ENCODE measurements around the gene AK8.

AK8 gene

DNA sequence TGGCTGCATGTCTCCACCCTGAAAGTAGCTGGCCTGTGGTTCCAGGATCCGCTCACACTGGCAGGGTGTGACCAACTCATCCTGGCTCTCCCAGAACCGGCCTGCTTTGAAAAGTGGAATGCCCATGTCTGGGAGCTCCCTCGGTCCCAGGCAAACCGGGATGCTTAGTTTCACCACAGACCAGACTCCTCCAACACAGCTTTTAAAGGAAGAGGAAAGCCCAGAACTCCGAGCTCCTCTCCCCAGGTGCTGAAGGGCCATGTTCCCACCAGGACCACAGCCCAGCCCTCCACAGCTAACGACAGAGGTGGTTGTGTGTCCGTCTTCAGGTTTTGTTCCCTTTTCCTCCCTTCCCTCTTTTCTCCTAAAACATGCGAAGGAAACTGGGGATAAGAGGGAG is 169.8 kb downstream of the AK8 start:
- Histone ChIP-seq H3K4me1 (ENCODE audit: control insufficient read depth, insufficient read depth, low read length) (no peaks in the 10 kb centered on the region), H3K27me3 (ENCODE audit: control insufficient read depth, insufficient read depth, low read length) (peaks cover 21% of the 10 kb centered on the region), H3K36me3 (ENCODE audit: insufficient read depth, low read length) (no peaks in the 10 kb centered on the region), H3K4me3 (ENCODE audit: low read length) (no peak overlapping the region), H3K4me2 (ENCODE audit: low read length) (no peak overlapping the region), H3K9ac (ENCODE audit: low read depth, low read length) (no peak overlapping the region), H3K9me3 (replicated peaks; ENCODE audit: low read length) (no peaks in the 10 kb centered on the region)

DNA sequence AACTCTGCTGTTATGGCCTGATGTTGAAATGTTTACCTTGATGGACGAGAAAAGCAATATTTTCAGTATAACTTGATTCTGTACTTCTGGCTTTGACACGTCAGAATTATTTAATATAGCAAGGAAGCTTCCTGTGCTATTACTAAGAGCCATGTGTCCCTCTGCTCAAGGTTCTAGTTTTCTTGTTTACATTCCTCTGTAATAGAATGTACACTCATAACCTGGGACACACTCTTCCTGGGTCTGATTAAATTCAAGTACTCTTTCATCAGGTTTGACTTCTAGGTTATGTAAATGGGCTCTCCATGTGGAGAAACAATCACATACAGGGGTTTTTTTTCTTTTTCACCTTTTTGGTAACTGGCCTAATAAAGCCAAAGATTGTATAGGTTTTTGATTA is 174.7 kb downstream of the AK8 start:
- H3K9ac ChIP-seq (ENCODE audit: low read depth, low read length): no peak overlapping the region
- no peak overlapping the region for H3K4me3 ChIP-seq (ENCODE audit: low read length)
- peaks cover 7% of the 10 kb centered on the region for H3K27me3 ChIP-seq (ENCODE audit: control insufficient read depth, insufficient read depth, low read length)
- H3K9me3 ChIP-seq (replicated peaks; ENCODE audit: low read length): peaks cover under 1% of the 10 kb centered on the region
- no peaks in the 10 kb centered on the region for H3K36me3 ChIP-seq (ENCODE audit: insufficient read depth, low read length)
- H3K4me1 ChIP-seq (ENCODE audit: control insufficient read depth, insufficient read depth, low read length): no peaks in the 10 kb centered on the region
- H3K4me2 ChIP-seq (ENCODE audit: low read length): no peak overlapping the region

DNA sequence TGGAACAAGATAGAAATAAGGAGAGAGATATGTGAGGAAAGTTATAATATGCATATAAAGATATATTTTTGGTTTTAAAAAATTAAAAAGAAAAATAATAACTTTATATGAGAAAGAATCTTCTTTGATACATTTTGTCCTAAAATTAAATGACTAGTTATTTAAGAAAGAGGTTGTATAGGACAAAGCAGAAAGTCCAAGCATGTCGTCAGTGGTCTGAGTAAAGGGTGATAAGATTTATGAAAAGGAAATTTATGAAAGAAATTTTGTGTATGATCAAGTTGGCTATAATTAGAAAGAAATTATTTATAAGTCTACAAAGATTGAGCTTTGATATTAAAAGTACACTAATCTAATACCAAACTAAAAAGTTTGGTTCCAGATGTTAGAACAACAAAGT is 175.8 kb downstream of the AK8 start:
- Histone ChIP-seq H3K27me3 (ENCODE audit: control insufficient read depth, insufficient read depth, low read length) (peaks cover 7% of the 10 kb centered on the region), H3K4me3 (ENCODE audit: low read length) (no peak overlapping the region)

DNA sequence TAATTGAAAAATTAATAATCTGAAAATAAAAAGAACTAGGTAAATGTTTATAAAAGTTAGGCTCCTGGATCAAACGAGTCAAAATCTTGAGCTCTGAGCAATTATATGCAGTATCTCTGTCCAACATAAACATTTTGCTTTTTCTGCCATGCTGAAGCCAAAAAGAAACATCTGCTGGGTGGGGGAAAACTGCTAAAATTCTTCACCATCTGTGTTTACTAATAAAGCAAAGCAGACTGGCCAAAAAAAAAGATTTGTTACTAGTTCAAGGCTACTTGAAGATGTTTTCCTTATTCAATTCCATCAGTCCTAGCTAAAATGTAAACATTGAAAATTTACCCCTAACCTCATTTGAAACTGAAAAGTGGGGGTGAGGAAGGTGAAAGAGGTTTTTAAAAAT is 178.1 kb downstream of the AK8 start:
- no peaks in the 10 kb centered on the region for H3K27me3 ChIP-seq (ENCODE audit: control insufficient read depth, insufficient read depth, low read length)
- no peaks in the 10 kb centered on the region for H3K4me1 ChIP-seq (ENCODE audit: control insufficient read depth, insufficient read depth, low read length)
- no peak overlapping the region for H3K4me3 ChIP-seq (ENCODE audit: low read length)
- H3K4me2 ChIP-seq (ENCODE audit: low read length): no peak overlapping the region
- peaks cover 10% of the 10 kb centered on the region for H3K9me3 ChIP-seq (replicated peaks; ENCODE audit: low read length)
- H3K36me3 ChIP-seq (ENCODE audit: insufficient read depth, low read length): no peaks in the 10 kb centered on the region
- no peak overlapping the region for H3K9ac ChIP-seq (ENCODE audit: low read depth, low read length)

More for the DNA sequence above, 175.8 kb downstream of the AK8 start:
- Histone ChIP-seq H3K36me3 (ENCODE audit: insufficient read depth, low read length) (no peaks in the 10 kb centered on the region), H3K4me2 (ENCODE audit: low read length) (no peak overlapping the region), H3K9ac (ENCODE audit: low read depth, low read length) (no peak overlapping the region), H3K4me1 (ENCODE audit: control insufficient read depth, insufficient read depth, low read length) (no peaks in the 10 kb centered on the region), H3K9me3 (replicated peaks; ENCODE audit: low read length) (peaks cover 10% of the 10 kb centered on the region)

DNA sequence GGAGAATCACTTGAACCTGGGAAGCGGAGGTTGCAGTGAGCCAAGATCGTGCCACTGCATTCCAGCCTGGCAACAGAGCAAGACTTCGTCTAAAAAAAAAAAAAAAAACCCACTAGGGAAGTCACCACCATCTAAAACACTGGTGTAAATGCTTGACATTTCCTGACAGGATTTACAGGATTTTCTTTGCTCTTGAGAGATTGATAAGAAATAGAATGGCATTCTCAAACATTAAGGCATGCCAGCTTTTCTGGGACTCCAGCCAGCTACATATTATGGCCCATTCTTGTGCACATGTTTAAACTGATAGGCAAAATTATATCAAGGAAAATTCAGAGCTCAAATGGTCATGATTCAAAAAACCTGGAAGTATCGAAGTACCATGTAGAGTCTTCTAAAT is 179.1 kb downstream of the AK8 start:
- Histone ChIP-seq H3K4me3 (ENCODE audit: low read length) (no peak overlapping the region), H3K4me1 (ENCODE audit: control insufficient read depth, insufficient read depth, low read length) (no peaks in the 10 kb centered on the region), H3K9ac (ENCODE audit: low read depth, low read length) (no peak overlapping the region), H3K9me3 (replicated peaks; ENCODE audit: low read length) (peaks cover 10% of the 10 kb centered on the region), H3K36me3 (ENCODE audit: insufficient read depth, low read length) (no peaks in the 10 kb centered on the region), H3K4me2 (ENCODE audit: low read length) (no peak overlapping the region), H3K27me3 (ENCODE audit: control insufficient read depth, insufficient read depth, low read length) (no peaks in the 10 kb centered on the region)

DNA sequence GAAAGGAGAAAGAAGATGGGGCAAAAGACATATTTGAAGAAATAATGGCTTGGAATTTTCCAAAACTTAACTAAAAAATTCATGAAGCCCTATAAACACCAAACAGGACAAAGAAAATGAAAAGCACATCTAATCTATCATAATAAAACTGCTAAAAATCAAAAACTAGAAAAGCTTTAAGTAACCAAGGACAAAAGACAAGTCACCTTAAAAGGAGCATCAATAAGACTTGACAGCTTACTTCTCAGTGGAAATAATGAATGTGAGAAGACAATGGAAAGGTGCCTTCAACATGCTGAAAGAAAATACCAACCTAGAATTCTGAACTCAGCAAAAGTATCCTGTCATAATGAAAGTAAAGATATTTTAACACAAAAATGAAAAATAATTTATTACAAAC is 180.9 kb downstream of the AK8 start:
- no peak overlapping the region for H3K4me2 ChIP-seq (ENCODE audit: low read length)
- H3K4me3 ChIP-seq (ENCODE audit: low read length): no peak overlapping the region
- no peaks in the 10 kb centered on the region for H3K4me1 ChIP-seq (ENCODE audit: control insufficient read depth, insufficient read depth, low read length)
- H3K27me3 ChIP-seq (ENCODE audit: control insufficient read depth, insufficient read depth, low read length): no peaks in the 10 kb centered on the region
- peaks cover 1% of the 10 kb centered on the region for H3K36me3 ChIP-seq (ENCODE audit: insufficient read depth, low read length)
- peaks cover 10% of the 10 kb centered on the region for H3K9me3 ChIP-seq (replicated peaks; ENCODE audit: low read length)
- H3K9ac ChIP-seq (ENCODE audit: low read depth, low read length): no peak overlapping the region

DNA sequence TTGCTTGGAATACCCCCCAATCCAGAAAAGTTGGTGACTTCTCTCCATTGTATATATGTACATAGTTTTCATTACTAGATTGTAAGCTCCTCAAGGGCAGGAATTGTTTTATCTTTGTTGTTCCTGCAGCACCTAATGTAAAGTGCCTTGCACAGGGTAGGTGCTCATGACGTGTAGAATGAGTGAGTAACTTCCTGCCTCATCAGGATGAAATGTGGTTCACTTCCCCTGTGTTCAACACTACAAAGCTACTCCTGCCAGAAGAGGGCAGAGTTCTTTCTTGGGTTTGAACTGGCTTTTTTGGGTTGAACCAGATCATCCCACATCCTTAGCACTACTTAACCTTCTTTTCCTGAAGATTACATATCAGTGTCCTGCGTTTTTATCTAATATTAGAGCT is 183.9 kb downstream of the AK8 start:
- Histone ChIP-seq H3K4me3 (ENCODE audit: low read length) (no peak overlapping the region), H3K4me1 (ENCODE audit: control insufficient read depth, insufficient read depth, low read length) (no peaks in the 10 kb centered on the region), H3K9ac (ENCODE audit: low read depth, low read length) (no peak overlapping the region), H3K9me3 (replicated peaks; ENCODE audit: low read length) (peaks cover 10% of the 10 kb centered on the region), H3K27me3 (ENCODE audit: control insufficient read depth, insufficient read depth, low read length) (no peaks in the 10 kb centered on the region), H3K36me3 (ENCODE audit: insufficient read depth, low read length) (peaks cover 25% of the 10 kb centered on the region), H3K4me2 (ENCODE audit: low read length) (no peak overlapping the region)

DNA sequence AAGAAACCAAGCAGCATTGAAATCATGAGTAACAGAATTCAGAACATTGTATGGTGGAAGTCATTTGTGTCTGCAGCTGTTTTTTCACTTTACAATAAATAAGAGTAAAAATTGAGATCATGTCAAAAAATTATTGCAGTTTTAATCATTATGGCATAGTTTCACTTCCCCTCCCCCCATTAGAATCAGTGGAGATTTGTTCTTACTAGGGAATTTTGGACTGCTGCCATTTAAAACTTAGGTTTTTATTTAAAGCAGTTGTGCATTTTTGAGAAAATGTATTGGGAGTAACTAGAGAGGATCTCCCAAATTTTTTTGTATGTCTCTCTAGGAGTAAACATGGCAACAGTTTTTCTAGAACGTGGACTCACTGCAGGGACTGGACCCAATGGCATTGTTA is 187.4 kb downstream of the AK8 start:
- Histone ChIP-seq H3K9ac (ENCODE audit: low read depth, low read length) (no peak overlapping the region), H3K36me3 (ENCODE audit: insufficient read depth, low read length) (peaks cover 53% of the 10 kb centered on the region), H3K4me3 (ENCODE audit: low read length) (no peak overlapping the region), H3K4me1 (ENCODE audit: control insufficient read depth, insufficient read depth, low read length) (no peaks in the 10 kb centered on the region), H3K4me2 (ENCODE audit: low read length) (no peak overlapping the region), H3K9me3 (replicated peaks; ENCODE audit: low read length) (no peaks in the 10 kb centered on the region), H3K27me3 (ENCODE audit: control insufficient read depth, insufficient read depth, low read length) (no peaks in the 10 kb centered on the region)

DNA sequence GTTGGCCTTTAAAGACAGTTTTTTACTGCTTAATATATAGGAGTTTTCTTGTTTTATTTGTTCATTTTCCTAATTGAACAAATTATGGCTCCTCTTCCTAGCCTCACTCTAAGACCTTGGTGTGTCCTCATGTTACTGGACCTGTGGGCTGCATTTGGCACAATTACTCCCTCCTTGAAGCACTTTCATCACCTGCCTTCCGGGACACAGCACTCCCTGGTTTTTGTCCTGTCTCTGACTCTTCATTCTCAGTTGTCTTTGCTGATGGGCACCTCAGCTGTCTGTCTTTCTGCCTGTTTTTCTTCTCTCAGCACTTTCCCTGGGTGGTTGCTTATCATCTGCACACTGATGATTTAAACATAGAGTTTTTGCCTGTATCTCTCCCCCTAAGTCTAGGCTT is 194.2 kb downstream of the AK8 start:
- Histone ChIP-seq H3K27me3 (ENCODE audit: control insufficient read depth, insufficient read depth, low read length) (no peaks in the 10 kb centered on the region), H3K4me3 (ENCODE audit: low read length) (no peak overlapping the region), H3K9ac (ENCODE audit: low read depth, low read length) (no peak overlapping the region), H3K36me3 (ENCODE audit: insufficient read depth, low read length) (peaks cover 61% of the 10 kb centered on the region), H3K4me2 (ENCODE audit: low read length) (no peak overlapping the region), H3K4me1 (ENCODE audit: control insufficient read depth, insufficient read depth, low read length) (no peaks in the 10 kb centered on the region), H3K9me3 (replicated peaks; ENCODE audit: low read length) (no peaks in the 10 kb centered on the region)

DNA sequence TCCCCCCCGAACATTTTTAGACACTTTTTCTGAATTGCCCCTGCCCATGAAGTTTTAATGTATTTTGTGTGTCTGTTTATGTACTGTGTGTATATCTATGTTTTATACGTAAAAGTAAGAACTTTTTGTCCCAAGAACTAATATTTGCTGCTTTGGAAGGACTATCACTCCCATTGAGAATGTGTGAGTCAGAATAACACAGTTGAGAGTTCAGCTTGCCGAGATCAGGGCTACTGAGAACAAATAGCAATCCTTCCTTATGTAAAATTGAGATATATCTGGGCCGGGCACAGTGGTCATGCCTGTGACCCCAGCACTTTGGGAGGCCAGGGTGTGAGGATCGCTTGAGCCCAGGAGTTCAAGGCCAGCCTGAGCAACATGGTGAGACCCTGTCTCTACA is 196.5 kb downstream of the AK8 start:
- no peaks in the 10 kb centered on the region for H3K27me3 ChIP-seq (ENCODE audit: control insufficient read depth, insufficient read depth, low read length)
- no peak overlapping the region for H3K4me3 ChIP-seq (ENCODE audit: low read length)
- H3K4me1 ChIP-seq (ENCODE audit: control insufficient read depth, insufficient read depth, low read length): no peaks in the 10 kb centered on the region
- H3K4me2 ChIP-seq (ENCODE audit: low read length): no peak overlapping the region
- no peaks in the 10 kb centered on the region for H3K9me3 ChIP-seq (replicated peaks; ENCODE audit: low read length)
- no peak overlapping the region for H3K9ac ChIP-seq (ENCODE audit: low read depth, low read length)
- H3K36me3 ChIP-seq (ENCODE audit: insufficient read depth, low read length): peaks cover 54% of the 10 kb centered on the region

DNA sequence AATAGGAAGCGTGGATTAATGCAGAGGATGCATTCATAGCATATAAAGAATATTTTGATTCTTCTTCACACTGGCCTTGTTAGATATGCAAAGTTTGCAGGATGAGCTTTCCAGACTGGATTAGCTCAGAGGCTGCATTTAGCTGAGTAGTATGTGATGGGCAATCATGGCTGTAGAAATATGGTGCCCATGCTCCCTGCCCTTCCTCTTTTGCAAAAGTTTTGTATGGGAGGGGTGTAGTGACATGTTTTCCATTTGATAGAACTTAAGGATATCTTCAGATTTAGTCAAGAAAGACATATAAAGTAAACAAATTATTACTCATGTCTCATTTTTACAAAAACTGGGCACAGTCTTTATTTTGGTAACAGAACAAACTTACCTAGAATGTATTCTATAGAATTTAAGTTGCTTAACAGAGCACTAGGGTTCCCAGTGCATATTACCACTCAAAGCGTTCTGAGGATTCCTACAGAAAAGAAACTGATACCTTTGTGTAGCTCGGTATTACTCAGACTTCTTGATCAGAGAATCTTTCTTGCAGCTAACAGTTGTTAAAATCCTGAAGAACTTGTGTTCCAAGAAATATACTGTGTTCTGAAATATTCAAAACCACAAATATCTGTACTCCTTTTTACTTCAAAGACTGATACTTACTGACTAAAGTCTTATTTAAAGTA is 198.0 kb downstream of the AK8 start:
- Histone ChIP-seq H3K36me3 (ENCODE audit: insufficient read depth, low read length) (peaks cover 43% of the 10 kb centered on the region), H3K27me3 (ENCODE audit: control insufficient read depth, insufficient read depth, low read length) (no peaks in the 10 kb centered on the region), H3K9ac (ENCODE audit: low read depth, low read length) (no peak overlapping the region), H3K4me3 (ENCODE audit: low read length) (no peak overlapping the region), H3K4me1 (ENCODE audit: control insufficient read depth, insufficient read depth, low read length) (no peaks in the 10 kb centered on the region), H3K9me3 (replicated peaks; ENCODE audit: low read length) (no peaks in the 10 kb centered on the region), H3K4me2 (ENCODE audit: low read length) (no peak overlapping the region)

DNA sequence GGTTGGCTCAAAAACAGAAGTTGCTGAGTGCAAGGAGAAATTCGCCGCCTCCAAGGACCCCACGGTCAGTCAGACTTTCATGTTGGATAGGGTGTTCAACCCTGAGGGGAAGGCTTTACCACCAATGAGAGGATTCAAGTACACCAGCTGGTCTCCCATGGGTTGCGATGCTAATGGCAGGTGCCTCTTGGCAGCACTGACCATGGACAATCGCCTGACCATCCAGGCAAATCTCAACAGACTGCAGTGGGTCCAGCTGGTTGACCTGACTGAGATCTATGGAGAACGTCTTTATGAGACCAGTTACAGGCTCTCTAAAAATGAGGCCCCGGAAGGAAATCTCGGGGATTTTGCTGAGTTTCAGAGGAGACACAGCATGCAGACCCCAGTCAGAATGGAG is 200.1 kb downstream of the AK8 start:
- Histone ChIP-seq H3K36me3 (ENCODE audit: insufficient read depth, low read length) (peaks cover 30% of the 10 kb centered on the region), H3K9me3 (replicated peaks; ENCODE audit: low read length) (no peaks in the 10 kb centered on the region), H3K4me3 (ENCODE audit: low read length) (no peak overlapping the region), H3K9ac (ENCODE audit: low read depth, low read length) (no peak overlapping the region), H3K27me3 (ENCODE audit: control insufficient read depth, insufficient read depth, low read length) (no peaks in the 10 kb centered on the region), H3K4me1 (ENCODE audit: control insufficient read depth, insufficient read depth, low read length) (peaks cover 5% of the 10 kb centered on the region), H3K4me2 (ENCODE audit: low read length) (no peak overlapping the region)
